GM23248 (cell line): ENCODE measurements around the gene NINL. TPM values are rescaled to one million over a fixed set of nuclear protein-coding genes. Genes with fewer than 3 reads are reported as not detected.

ENCODE experiments used
- DNase-seq: peaks from one replicate; pipeline ENCODE4 v3.0.0-alpha.2; 2015
- H2AFZ ChIP-seq: fragments of 200-600 bp; sonication (generic); 2 replicates; pipeline ENCODE4 v1.6.1; 2016; ENCODE audit warnings: antibody characterized with exemption
- H3F3A ChIP-seq: fragments of 200-600 bp; sonication (generic); 2 replicates; pipeline ENCODE4 v1.6.1; 2016; ENCODE audit warnings: mild to moderate bottlenecking, antibody characterized with exemption, mixed run types; ENCODE audit not compliant: insufficient read depth
- H3K27ac ChIP-seq: fragments of 200-600 bp; sonication (generic); 2 replicates; pipeline ENCODE4 v1.5.1; 2016; ENCODE audit warnings: mild to moderate bottlenecking
- H3K27me3 ChIP-seq: fragments of 200-600 bp; sonication (generic); replicated peaks from 2 replicates; pipeline ENCODE4 v1.6.1; 2016; ENCODE audit warnings: mild to moderate bottlenecking; ENCODE audit not compliant: insufficient read depth
- H3K36me3 ChIP-seq: fragments of 200-600 bp; sonication (generic); 2 replicates; pipeline ENCODE4 v1.6.1; 2016; ENCODE audit warnings: low read depth, mild to moderate bottlenecking
- H3K4me1 ChIP-seq: fragments of 200-600 bp; sonication (generic); 2 replicates; pipeline ENCODE4 v1.6.1; 2016; ENCODE audit warnings: mild to moderate bottlenecking; ENCODE audit not compliant: insufficient read depth
- H3K4me2 ChIP-seq: fragments of 200-600 bp; sonication (generic); one replicate; pipeline ENCODE4 v1.6.1; 2016; ENCODE audit warnings: mild to moderate bottlenecking; ENCODE audit not compliant: unreplicated experiment
- H3K4me3 ChIP-seq: fragments of 200-600 bp; sonication (generic); 2 replicates; pipeline ENCODE4 v1.5.1; 2016; ENCODE audit warnings: mild to moderate bottlenecking
- H3K79me2 ChIP-seq: fragments of 200-600 bp; sonication (generic); 2 replicates; pipeline ENCODE4 v1.6.1; 2016; ENCODE audit warnings: mild to moderate bottlenecking; ENCODE audit not compliant: insufficient read depth
- H3K9ac ChIP-seq: fragments of 200-600 bp; sonication (generic); 2 replicates; pipeline ENCODE4 v1.6.1; 2016; ENCODE audit warnings: mild to moderate bottlenecking
- H3K9me2 ChIP-seq: fragments of 200-600 bp; sonication (generic); 2 replicates; pipeline ENCODE4 v1.6.1; 2016; ENCODE audit warnings: mixed run types, mild to moderate bottlenecking, moderate library complexity; ENCODE audit not compliant: insufficient read depth
- H3K9me3 ChIP-seq: fragments of 200-600 bp; sonication (generic); one replicate; pipeline ENCODE4 v1.6.1; 2017; ENCODE audit warnings: low read depth
- H4K20me1 ChIP-seq: fragments of 200-600 bp; sonication (generic); 2 replicates; pipeline ENCODE4 v1.6.0; 2016; ENCODE audit not compliant: insufficient read depth
- EZH2 ChIP-seq: fragments of 200-600 bp; sonication (generic); IDR thresholded peaks from 2 replicates; pipeline ENCODE4 v1.6.1; 2018; ENCODE audit warnings: antibody characterized with exemption, mild to moderate bottlenecking; ENCODE audit not compliant: insufficient read depth, poor library complexity, severe bottlenecking
- EZH2phosphoT487 ChIP-seq: fragments of 200-600 bp; sonication (generic); IDR thresholded peaks from 2 replicates; pipeline ENCODE4 v1.6.1; 2018; ENCODE audit warnings: antibody characterized with exemption, moderate library complexity, mild to moderate bottlenecking, low read depth; ENCODE audit not compliant: insufficient read depth
- WGBS, 2 experiments: methylation state at CpG; one replicate each; pipeline ENCODE4 v1.1.6; 2015 to 2017; ENCODE audit warnings: low lambda C conversion rate in 2 of 2, low coverage in 1 of 2; ENCODE audit errors: missing lambda C conversion rate in 2 of 2; 5-methylcytosine and 5-hydroxymethylcytosine counted together
- in situ Hi-C: fragments of 300-500 bp; cut with MboI; formaldehyde crosslinking; loops from 2 replicates; pipeline ENCODE4 v1.15.0; 2020
- polyA plus RNA-seq: library from polyadenylated mRNA; unstranded; fragments of >200 nt; fragmentation: Nextera tagmentation; extraction: Ambion mirVana; gene quantifications from 2 replicates; pipeline ENCODE4 v1.2.1, GENCODE V29; 2016
- total RNA-seq: library from RNA; depleted of rRNA; stranded (reverse); fragments of >200 nt; shearing (Covaris generic); gene quantifications from 2 replicates; pipeline ENCODE4 v1.2.3, GENCODE V29; 2014

Gene NINL
- total and polyA plus RNA-seq, 2 experiments from 2014 or later: 1.9 to 3.4 TPM

DNA sequence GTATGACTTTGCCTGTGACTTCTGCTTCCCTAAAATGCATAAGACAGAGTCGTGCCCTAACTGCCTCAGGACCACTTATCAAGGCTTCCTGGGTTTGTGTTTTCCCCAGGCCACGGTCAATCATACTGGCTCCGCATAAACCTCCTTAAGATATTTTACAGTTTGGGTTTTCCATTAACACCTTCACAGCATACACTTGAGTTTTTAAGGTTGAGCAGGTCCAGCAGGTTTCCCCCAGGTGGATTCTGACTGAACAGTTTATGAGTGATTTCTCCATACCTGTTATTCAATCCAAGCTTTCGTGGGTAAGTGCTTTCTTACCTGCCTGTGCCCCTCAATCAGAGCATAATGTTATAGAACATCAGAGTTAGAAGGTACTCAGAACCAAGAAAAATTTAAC, 39.3 kb downstream of the NINL start:
- no peaks in the 10 kb centered on the region for H3K36me3 ChIP-seq
- H3K9ac ChIP-seq: no peak overlapping the region
- H3K4me1 ChIP-seq: peaks cover 27% of the 10 kb centered on the region
- WGBS, 2 experiments: 95 to 99% methylated on average over 4 of the region's 4 CpGs
- no peak for TF ChIP-seq EZH2
- no peak for TF ChIP-seq EZH2phosphoT487
- no peaks in the 10 kb centered on the region for H3K9me3 ChIP-seq
- in situ Hi-C loops: no loop called here
- no peaks in the 10 kb centered on the region for H3K79me2 ChIP-seq
- peaks cover 20% of the 10 kb centered on the region for H3F3A ChIP-seq
- H3K4me3 ChIP-seq: no peak overlapping the region
- no peaks in the 10 kb centered on the region for H3K27me3 ChIP-seq
- H3K4me2 ChIP-seq: no peak overlapping the region
- H2AFZ ChIP-seq: no peak overlapping the region
- no peak for DNase-seq
- H3K27ac ChIP-seq: no peak overlapping the region
- no peaks in the 10 kb centered on the region for H3K9me2 ChIP-seq
- no peaks in the 10 kb centered on the region; the same call in 1 of the 2 replicates for H4K20me1 ChIP-seq

DNA sequence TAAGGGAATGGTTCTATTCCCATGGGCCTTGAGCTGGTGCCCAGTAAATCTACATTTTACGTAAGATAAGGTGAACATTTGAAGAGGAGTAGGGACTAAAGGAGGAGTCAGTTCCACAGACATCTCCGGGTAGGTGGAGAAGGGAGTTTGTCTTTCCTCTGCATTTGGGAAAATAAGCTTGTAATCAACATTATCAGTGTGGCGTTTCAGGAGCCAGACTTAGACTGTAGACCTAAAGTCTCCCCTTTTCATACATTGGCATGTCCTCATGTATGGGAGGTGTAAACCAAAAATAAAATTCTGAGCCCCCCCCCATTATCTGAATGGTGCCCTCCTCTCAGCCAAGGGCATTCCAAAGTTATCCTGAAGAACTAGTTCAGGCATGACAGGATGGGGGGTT, 40.2 kb downstream of the NINL start:
- DNase-seq: no peak
- no peaks in the 10 kb centered on the region for H3K27me3 ChIP-seq
- no peak overlapping the region for H3K4me3 ChIP-seq
- H3K36me3 ChIP-seq: no peaks in the 10 kb centered on the region
- H4K20me1 ChIP-seq: no peaks in the 10 kb centered on the region; the same call in 1 of the 2 replicates
- H3K27ac ChIP-seq: no peak overlapping the region
- peaks cover 35% of the 10 kb centered on the region for H3K4me1 ChIP-seq
- H3F3A ChIP-seq: peaks cover 21% of the 10 kb centered on the region
- H3K9ac ChIP-seq: no peak overlapping the region
- H3K79me2 ChIP-seq: no peaks in the 10 kb centered on the region
- H2AFZ ChIP-seq: no peak overlapping the region
- in situ Hi-C loops: no loop called here
- TF ChIP-seq EZH2 (no peak), EZH2phosphoT487 (no peak)
- H3K4me2 ChIP-seq: no peak overlapping the region
- no peaks in the 10 kb centered on the region for H3K9me2 ChIP-seq
- WGBS, 2 experiments: 98 to 99% methylated on average over 3 of the region's 3 CpGs
- H3K9me3 ChIP-seq: no peaks in the 10 kb centered on the region

DNA sequence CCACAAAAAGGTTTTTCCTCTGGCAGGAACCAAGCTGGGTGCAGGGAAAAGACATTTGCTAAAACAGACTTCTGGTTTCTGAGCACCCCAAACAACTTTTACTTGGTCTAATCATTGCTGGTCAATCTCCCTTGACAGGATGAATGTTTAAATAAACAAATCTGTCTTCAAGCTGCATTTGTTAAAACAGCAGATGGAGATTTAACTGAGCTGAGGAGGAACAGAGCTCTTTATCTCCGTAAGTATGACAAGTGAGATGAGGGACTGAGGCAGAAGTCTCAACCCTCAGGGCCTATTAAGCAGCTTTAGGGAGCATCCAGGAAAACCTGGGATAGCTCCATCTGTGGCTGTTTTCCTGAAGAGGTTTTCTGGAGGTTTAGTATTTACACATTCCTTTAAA, 40.6 kb downstream of the NINL start:
- Histone ChIP-seq H3K36me3 (no peaks in the 10 kb centered on the region), H3F3A (peaks cover 21% of the 10 kb centered on the region), H3K4me3 (no peak overlapping the region), H3K27me3 (no peaks in the 10 kb centered on the region), H3K4me2 (no peak overlapping the region), H3K27ac (no peak overlapping the region), H3K9me3 (no peaks in the 10 kb centered on the region), H3K9ac (no peak overlapping the region), H2AFZ (no peak overlapping the region), H3K4me1 (peaks cover 36% of the 10 kb centered on the region), H3K9me2 (no peaks in the 10 kb centered on the region), H4K20me1 (no peaks in the 10 kb centered on the region; the same call in 1 of the 2 replicates), H3K79me2 (no peaks in the 10 kb centered on the region)
- 89 to 93% methylated on average over 1 of the region's 1 CpG for WGBS, 2 experiments
- no peak for DNase-seq
- in situ Hi-C loops: no loop called here
- TF ChIP-seq EZH2phosphoT487: no peak
- TF ChIP-seq EZH2: no peak

DNA sequence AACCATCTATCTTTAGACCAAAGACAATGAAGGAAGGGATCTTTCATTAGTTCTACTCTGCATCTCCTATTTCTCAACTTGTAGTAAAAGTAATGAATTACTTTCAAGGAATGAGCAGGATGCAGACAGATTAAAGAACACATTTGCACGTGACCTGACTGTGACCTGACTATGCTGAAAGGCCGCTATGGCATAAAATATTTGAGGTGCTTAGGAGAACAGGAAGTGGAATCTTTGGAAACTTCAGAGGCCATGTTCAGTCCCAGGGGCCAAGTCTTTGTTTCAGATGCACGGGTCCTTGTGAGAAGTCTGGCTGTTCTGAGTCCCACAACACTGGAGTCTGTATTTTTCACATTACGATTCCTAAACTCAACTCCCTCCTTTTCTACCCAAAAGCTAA, 41.0 kb downstream of the NINL start:
- Histone ChIP-seq H3K27ac (no peak overlapping the region), H3K4me2 (no peak overlapping the region), H2AFZ (no peak overlapping the region), H3K4me1 (peaks cover 35% of the 10 kb centered on the region), H3K27me3 (no peaks in the 10 kb centered on the region), H3K9ac (no peak overlapping the region), H3K9me3 (no peaks in the 10 kb centered on the region), H3F3A (peaks cover 21% of the 10 kb centered on the region), H3K36me3 (no peaks in the 10 kb centered on the region), H3K79me2 (no peaks in the 10 kb centered on the region), H3K9me2 (no peaks in the 10 kb centered on the region), H3K4me3 (no peak overlapping the region), H4K20me1 (no peaks in the 10 kb centered on the region; the same call in 1 of the 2 replicates)
- TF ChIP-seq EZH2phosphoT487 (no peak), EZH2 (no peak)
- 85 to 89% methylated on average over 4 of the region's 4 CpGs for WGBS, 2 experiments
- no peak for DNase-seq
- in situ Hi-C loops: no loop called here

DNA sequence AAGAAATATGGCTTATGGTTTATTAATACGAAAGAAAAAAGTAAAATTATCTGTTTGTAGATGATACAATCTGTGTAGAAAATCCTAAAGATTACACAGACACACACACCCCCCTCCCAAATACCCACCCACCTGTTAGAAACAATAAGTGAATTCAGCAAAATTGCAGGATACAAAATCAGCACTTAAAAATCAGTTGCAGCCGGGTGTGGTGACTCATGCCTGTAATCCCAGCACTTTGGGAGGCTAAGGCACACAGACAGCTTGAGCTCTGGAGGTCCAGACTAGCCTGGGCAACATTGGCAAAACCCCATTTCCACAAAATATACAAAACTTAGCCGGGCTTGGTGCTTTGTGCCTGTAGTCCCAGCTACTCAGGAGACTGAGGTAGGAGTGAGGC, 42.3 kb downstream of the NINL start:
- Histone ChIP-seq H3K79me2 (no peaks in the 10 kb centered on the region), H3F3A (peaks cover 21% of the 10 kb centered on the region), H3K9me3 (no peaks in the 10 kb centered on the region), H3K9ac (0 out of 2 replicates have a peak overlapping the region, but pooled peaks have one; percentile 30), H3K4me2 (peak overlapping the region; percentile 23), H3K9me2 (no peaks in the 10 kb centered on the region), H2AFZ (no peak overlapping the region), H3K4me3 (no peak overlapping the region), H3K4me1 (peaks cover 35% of the 10 kb centered on the region), H3K36me3 (no peaks in the 10 kb centered on the region), H3K27ac (peak overlapping the region; percentile 11; the same call in 1 of the 2 replicates), H3K27me3 (no peaks in the 10 kb centered on the region), H4K20me1 (no peaks in the 10 kb centered on the region; the same call in 1 of the 2 replicates)
- peak; percentile 58 for DNase-seq
- in situ Hi-C loops: no loop called here
- WGBS, 2 experiments: 39 to 47% methylated on average over 3 of the region's 3 CpGs
- TF ChIP-seq EZH2 (no peak), EZH2phosphoT487 (no peak)
